Activated CD4-positive, alpha-beta T cell treated with anti-CD3 and anti-CD28 coated beads, Interleukin-2, amount 50 U/mL, for 48 hours (primary cell): Measurements from ENCODE around the gene GSTT2.
"Not testable (repeated sequence)": the region's sequence is repeated elsewhere in the genome, so short reads cannot be mapped to it uniquely, and the experiment has no call there.

Source experiments
- DNase-seq, 2 experiments: peaks; one replicate each; pipeline ENCODE4 v3.0.0-alpha.2; 2020

GSTT2 gene

DNA sequence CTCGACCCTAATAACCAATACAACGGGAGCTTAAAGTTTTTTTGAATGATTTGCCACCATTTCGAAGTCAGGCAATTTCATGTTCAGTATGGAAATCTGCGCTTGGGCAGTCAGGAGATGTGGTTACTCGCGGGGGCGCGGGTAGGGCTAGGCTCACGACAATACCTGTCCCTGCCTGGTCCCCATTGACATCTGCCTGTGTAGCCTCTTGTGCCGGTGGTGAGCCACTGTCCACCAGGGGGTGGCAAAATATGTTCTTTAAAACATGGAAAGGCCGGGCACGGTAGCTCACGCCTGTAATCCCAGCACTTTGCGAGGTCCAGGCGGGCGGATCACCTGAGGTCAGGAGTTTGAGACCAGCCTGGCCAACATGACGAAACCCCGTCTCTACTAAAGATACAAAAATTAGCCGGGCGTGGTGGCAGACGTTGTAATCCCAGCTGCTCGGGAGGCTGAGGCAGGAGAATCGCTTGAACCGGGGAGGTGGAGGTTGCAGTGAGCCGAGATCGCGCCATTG, 5.0 kb upstream of the GSTT2 start:
- peak in 1 of 2 experiments; percentile 12 for DNase-seq

DNA sequence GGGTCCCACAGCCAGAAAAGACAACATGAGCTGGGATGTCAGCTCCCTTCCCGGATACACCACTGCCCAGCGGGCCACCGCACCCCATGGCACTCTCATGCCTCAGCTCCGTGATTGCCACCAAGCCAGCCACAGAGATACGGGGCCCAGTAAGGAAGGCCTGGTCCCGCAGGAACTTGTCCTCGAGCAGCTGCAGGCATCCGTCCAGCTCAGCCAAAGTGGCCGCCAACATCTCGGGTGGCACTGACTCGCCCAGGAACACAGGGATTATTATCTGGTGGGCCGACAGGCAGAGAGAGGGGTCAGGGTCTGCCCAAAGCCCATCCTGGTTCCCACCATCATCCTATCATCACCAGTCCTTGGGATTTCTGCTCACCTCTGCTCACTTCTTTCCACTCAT, 2.6 kb upstream of the GSTT2 start:
- DNase-seq: not testable (repeated sequence)

DNA sequence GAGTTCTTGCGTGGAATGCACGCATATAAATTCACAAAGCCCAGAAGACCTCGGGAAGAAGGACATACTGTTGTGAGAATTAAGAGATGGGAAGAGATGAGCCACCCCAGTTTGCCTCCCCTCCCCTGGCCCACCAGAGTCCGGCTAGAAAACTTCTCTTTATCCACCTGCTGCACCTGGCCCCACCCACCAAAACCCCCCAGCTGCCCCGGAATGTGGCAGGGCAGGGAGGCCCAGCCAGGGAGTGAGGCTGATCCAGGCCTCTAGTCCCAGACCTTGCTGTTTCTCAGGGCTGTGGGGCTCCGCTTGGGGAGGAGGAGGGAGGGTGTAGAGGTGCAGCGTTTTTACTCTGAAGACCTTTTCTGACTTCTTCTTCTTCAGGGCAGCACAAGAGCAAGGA, 633 bp downstream of the GSTT2 start:
- not testable (repeated sequence) for DNase-seq

DNA sequence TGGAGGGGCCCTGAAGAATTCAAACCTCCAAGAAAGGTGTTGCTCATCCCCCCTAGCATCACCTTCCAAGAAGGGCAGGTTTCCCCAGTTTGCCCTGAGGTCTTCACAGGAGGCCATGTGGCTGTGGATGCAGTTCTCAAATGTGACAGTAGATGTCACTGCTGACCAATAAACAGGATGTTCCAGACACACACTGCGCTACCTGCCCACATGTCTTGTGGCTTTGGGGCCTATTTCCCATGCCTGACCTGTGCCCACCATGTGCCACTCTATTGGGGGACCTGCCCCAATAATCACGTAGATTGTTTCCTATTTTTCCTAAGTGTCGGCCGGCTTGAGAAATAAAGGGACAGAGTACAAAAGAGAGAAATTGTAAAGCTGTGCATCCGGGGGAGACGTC, 4.5 kb downstream of the GSTT2 start:
- DNase-seq: peak; percentile 75 to 81

DNA sequence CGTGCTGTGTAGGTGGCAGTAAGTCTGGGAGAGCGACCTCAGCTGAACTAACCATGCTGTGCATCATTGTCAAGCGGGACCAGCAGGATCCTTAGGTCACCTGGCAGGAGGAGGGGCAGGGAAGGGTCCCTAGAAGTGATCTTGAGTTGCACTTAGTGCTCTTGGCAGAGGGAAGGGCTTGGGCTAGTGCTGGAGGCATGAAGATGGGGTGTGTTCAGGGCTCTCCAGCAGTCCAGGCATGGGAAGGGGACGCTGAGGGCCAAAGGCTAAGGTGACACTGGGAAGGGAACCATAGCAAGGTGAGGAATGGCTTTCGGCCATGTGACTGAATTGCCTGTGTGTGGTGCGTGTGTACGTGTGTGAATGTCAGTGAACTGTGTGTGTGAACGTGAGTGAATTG, 6.2 kb downstream of the GSTT2 start:
- not testable (repeated sequence) for DNase-seq

DNA sequence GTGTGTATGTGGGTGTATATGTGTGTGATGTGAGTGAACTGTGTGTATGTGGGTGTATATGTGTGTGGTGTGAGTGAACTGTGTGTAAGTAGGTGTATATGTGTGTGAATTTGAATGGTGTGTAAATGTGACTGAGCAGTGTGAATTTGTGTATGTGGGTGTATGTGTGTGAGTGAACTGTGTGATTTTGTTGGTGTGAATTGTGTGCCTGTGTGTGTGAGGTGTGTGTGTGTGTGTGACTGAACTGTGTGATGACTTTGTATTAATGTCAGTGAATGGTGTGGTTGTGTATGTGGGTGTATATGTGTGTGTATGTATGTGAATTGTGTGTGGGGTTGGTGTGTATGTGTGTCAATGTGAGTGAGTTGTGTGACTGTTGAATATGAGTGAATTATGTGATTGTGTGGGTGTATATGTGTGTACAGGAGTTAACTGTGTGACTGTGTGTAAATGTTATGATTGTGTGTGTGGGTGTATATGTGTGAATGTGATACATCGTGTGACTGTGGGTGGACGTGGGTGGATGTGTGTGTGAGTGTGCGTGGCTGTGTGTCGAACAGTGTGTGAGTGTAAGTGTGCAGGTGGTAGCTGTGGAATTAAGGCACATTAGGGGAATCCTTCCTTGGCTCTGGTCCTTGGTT, 6.7 kb downstream of the GSTT2 start:
- not testable (repeated sequence) for DNase-seq

DNA sequence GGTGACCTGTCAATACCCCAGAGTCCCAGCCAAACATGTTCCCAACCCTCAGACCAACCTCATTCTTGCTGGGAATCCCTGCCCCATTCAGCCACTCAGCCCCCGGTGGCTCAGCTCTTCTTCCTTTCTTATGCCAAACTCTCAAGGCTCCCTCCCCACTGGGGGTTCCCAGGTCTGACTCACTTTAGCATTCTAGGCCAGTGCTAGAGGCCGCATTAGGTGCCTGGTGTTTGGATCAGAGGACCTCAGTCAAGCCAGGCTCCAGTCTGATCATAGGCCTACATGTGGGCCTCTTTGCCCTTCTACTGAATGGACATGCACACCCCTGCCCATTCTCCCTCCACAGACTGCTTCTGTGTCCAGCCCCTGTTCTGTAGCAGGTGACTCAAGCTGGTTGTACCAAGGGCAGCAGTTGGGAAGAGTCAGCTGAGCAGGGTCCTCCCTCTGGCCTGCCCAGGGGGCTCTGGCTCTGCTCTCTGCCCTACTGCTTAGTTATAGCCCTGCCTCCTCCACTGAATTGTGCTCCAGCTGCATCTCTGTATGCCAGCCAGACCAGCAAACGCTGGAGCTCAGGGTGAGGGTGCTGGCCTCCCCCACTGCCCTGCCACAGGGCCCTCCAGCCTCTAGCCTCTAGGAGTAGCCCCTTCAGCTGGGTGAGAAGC, 9.8 kb downstream of the GSTT2 start:
- DNase-seq: not testable (repeated sequence)

DNA sequence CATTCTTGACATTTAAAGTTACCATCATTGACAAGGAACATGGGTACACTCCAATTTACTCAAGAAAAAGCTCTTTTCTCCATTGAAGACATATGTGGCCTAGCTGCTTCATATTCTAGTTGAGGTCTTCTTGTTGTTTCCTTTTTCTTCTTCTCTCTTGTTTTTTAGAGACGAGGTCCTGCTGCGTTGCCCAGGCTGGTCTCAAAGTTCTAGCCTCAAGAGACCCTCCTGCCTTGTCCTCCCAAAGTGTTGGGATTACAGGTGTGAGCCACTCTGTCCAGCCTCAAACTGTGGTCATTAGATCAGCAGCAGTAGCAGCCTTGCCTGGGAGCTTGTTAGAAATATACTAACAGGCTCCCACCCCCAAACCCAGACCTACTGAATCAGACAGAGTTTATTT, 13.1 kb downstream of the GSTT2 start:
- not testable (repeated sequence) for DNase-seq

DNA sequence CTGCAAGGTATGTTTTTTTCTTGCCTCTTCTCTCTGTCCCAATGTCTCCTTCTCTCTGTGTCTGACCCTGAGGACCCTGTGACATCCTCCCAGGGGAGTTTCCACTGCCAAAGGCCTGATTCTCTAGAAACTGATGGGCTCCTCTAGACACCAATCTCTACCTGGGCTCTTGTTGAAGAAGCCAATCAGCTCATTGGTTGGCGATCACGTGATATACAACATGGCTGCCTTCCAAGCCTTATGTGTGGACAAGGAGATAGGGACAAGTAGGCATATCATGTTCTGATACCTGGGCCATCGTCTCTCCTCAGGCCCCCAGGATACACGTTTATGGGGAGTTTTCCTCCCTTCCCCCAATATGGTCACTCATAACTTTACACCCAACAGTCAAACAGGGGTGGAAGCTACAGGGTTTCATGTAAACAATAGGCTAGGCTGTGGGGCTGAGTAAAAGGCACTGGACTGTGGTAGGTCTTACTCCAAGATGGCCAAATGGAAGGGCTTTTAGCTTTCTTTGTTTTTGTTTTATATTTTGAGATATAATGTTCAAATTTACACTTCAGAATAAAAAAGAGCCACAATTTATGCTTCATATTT, 13.7 kb downstream of the GSTT2 start:
- not testable (repeated sequence) for DNase-seq

DNA sequence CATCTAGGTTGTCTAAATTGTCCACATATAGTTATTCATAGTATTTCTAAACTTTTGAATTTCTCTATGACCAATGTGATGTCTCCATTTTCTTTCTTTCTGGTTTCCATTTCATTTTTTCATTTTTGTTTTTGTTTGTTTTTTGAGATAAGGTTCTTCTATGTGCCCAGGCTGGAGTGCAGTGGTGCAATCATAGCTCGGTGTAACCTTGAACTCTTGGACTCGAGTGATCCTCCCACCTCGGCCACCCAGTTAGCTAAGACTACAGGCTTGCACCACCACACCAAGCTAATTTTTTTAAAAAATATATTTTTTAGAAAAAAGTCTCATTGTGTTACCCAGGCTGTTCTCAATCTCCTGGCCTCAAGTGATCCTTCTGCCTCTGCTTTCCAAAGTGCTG, 17.2 kb downstream of the GSTT2 start:
- DNase-seq: no peak

DNA sequence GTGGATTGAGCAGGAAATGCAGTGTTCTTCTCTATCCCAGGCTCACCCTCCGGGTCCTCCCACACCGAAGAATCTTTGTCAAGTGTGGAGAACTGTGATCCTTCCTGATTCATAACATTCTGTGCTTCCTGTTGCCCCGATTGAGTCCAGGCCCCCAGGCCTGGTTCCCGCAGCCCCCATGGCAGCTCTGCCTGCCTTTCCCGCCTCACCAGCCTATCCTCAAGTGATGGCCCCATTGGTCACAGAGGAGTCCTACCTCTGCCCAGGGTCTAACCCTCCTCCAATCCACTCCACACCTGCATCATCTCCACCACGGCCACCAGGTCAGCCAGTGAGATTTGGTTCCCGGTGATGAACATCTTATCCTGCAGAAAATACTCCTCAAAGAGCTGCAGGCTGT, 19.8 kb downstream of the GSTT2 start:
- DNase-seq: not testable (repeated sequence)

DNA sequence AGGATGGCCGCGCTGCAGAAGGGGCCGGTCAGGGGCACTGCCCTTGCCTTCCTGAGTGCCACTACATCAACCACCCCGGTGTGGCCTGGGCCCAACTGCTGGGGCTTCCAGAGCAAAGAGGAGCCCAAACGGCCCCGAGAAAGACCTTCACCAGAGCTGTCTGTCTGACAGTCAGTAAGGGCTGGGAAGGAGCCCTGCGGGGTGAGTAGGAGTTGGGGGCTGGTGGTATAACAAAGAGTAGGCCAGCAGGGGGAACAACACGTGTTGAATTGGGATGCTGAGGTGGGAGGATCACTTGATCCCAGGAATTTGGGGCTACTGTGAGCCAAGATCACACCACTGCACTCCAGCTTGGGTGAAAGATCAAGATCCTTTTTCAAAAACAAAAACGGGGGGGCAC, 21.4 kb downstream of the GSTT2 start:
- no peak for DNase-seq

DNA sequence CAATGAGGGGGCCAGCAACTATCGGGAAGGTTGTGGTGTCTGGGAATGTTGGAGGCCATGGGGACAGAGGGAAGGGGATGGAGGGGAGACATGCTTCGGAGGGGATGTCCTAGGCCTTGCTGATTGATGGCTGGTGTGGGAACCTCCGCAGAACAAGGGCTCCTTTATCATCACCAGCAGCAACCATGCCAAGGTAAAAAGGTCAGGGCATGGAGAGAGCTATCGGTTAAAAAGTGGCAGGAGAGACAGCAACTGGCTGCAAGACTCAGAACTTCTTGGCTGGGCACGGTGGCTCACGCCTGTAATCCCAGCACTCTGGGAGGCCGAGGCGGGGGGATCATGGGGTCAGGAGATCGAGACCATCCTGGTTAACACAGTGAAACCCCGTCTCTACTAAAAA, 22.3 kb downstream of the GSTT2 start:
- DNase-seq: no peak

DNA sequence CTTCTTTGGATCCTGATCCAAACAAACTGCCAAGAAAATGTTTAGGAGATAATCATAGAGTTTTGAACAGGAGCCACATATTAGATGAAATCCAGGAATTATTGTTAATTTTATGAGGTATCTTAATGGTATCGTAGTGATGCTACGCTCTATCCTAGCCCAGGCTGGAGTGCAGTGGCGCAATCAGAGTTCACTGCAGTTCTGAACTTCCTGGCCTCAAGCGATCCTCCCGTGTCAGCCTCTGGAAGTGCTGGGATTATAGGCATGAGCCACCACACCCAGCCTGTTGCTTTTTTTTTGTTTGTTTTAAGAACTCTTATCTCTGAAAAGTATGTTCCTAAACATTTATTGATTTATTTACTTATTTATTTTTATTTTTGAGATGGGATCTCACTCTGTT, 22.9 kb downstream of the GSTT2 start:
- no peak for DNase-seq

DNA sequence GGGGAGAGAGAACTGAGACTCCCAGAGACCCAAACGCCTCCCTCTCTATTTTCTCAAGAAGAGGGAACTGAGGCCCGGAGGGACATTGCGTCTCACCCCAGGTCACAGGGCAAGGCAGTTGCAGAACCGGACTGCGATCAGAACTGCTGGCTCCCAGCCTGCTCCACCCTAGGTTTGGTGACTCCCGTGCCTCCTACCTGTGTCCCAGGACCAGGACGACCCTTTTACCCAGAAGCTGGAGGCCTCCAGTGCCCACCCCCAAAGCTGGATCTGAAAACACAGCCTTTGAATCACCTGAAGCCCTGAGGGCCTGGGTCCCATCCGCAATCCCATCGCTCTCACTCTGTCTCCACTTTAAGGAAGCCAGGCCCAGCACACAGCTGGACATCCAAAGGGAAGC, 24.0 kb downstream of the GSTT2 start:
- DNase-seq: no peak

DNA sequence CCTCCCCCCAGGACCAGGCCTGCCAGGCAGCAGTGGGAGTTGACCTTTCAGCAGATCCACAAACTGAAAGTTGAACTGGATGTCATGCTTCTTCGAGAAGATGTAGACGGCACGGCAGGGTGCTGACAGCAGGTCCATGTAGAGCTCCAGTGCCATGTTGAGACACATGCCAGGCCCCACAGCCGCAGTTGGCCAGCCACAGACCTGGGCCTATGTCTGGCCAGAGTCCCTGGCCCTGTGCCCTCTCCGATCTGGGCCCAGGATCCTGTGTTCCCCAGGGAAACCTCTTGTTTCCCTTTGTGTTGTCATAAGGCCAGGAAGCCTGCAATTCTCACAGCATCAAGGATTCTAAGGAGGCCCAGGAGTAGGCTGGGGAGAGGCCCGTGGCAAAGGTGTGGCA, 25.3 kb downstream of the GSTT2 start, which contains the start of gene GSTT4:
GSTT4 (minus strand) TSS at position 253 of the 400 bp plus-strand sequence; CDS start at position 156, 97 bp downstream.
- no peak for DNase-seq

DNA sequence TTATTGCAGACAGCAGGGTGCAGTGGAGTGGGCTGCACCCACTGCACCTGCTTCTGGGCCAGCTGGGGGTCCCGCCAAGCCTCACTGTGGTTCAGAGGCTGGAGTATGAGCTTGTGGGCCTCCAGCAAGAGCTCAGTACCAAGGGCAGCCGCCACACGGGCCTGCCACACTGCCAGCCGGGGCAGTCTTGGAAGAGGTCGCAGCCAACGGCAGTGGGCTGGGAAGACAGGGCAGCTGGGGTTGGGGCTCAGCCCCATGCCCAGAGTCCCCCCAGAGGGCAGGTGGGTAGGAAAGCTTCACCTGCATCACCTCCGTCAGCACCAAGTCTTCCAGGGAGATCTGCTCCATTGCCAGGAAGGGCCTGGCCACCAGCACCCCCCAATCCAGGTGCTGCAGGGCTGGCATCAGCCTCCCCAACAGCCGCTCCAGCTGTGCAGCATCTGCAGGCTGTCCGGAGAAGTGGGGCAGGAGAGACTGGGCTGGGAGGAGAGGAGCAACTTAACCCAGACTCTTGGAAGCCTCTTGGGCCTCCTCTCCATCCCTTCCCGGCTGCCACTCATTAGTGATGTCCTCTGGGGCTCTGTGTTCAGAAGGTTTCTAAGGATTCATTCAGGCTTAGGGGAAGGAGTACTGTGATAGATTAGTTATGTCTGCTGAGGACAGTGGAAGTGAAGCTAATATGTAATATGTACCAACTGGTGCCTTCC, 26.4 kb downstream of the GSTT2 start:
- no peak for DNase-seq

DNA sequence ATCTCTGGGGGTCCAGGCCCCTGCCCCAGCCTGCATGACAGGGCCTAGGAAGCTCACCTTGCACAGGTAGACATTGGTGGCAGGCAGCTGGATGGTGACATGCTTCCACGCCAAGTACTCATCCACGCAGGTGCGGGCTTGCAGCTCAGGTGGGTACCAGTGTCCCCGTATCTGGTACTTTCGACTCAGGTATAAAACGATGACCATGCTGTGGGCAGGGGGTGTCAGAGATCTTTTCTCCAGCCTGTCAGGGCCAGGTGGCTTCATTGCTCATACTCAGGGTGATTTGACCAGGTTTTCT, 26.9 kb downstream of the GSTT2 start:
- no peak for DNase-seq

DNA sequence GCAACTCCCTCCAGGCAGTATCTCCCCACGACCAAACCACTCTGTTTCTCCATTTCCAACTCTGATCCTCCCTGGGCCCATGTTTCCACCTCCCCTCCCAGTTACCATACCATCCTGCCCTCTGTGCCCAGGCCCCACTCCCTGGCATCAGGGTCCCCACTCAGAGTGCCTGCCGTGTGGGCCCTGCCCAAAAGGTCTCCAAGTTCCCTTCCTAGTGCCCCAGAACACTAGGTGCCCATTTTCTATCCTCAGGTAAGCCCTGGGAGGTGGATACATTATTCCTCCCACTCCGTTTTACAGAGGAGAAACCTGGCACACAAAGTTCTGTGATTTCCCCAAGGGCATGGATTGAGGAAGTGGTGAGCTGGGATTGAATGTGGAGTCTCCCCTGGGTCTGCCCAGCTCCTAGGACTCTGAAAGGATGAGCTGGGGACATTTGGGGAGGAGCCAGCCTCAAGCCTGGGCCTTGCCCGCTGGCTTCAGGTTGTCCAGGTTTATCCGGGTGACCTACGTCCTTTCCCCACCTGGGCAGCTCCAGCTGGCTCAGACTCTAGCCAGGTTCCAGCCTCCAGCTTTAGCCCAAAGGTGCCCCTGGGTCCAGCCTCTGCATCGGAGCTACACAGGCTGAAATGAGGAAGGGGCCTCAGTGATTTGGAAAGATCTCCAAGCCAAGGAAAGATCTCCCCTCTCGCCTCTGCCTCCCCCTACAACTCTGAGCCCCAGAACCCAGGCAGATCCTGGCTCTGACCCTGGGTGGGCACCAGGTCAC, 27.5 kb downstream of the GSTT2 start:
- no peak for DNase-seq

DNA sequence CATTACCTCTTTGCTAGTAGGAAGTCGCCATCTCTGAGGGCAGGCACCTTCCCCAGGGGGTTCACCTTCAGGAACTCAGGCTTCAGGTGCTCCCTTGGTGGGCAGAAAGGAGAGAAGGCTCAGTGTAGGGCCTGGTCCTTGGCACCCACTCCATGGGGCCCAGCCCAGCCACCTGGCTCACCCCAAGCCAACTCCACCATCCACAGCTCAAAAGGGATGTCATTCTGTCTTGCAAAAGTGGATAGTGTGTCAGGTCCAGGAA, 28.0 kb downstream of the GSTT2 start:
- no peak for DNase-seq

DNA sequence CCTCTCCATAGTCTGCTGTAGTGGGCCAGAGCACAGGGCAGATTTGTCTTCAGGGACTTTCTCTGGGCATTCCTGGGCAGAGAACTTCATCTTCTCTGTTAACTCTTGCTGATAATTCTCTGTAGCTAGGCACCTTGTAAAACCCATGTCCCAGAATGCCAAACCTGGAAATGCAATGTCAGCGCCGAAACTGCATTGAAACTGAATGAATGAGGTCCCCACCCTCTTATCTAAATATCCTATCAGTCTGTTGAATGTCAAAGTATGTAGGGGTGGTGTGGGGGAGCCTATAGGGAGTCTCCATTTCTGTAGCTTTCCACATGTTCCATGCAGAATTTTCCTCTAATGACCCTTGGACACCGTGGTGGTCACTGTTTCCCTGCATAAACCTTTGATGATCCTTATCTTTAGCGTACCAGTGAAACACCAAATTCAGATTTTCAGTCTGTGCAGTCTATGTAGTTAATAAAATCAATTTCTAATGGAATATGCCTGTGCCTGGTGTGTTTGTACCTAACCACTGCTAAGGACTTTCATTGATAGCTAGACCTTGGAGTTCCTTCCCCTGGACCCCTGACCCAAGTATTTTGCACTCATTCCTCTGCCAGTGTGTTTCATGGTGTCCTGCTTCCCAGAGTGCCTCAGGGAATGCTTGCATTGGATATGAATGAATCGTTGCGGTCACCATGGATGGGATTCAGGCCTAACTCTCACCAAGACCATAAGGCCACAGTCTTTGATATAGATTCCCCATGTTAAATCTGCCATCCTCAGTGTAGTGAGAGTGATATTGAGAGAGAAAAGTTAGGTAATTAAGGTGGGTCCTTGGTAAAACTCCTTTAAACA, 28.7 kb downstream of the GSTT2 start:
- DNase-seq: no peak
